ENCODE measurements around the gene NRGN.
"Not testable (repeated sequence)": the region's sequence is repeated elsewhere in the genome, so short reads cannot be mapped to it uniquely, and the experiment has no call there.

NRGN gene

DNA sequence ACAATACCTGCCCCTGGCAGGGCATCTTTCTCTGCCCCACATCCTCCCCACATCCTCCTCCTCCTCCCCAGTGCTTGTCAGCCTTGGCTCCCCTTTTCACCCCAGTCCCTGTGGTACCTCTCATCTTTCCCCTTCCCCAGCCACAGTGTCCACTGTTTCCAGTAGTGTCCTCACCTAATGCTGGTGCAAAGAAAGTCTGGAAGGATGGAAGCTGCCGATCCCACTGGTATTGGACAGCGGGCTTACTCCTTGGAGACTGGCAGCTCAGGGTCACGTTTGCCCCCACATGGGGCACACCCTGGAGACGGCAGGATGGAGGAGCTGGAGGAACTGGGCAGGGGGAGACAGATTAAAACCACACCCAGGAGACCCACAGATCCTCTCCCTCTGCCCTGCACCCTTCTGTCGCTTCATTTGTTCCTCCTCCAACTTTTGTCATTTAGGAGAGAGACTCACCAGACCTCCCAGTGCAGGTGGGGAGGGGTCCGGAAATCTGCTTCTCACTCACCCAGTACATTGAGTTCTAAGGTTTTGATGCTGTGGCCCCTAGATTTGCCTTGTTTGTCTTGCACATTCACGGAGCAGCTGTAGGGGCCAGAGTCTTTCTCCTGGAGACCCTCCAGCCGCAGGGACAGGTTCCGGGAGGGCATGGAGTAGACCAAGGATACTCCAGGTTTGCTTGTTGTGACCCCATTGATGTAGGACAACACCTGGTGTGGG lies 16.5 kb downstream of the NRGN start:
- DNase-seq (ENCODE audit: low read depth in 1 of 2, low spot score in 1 of 2) = no peak

DNA sequence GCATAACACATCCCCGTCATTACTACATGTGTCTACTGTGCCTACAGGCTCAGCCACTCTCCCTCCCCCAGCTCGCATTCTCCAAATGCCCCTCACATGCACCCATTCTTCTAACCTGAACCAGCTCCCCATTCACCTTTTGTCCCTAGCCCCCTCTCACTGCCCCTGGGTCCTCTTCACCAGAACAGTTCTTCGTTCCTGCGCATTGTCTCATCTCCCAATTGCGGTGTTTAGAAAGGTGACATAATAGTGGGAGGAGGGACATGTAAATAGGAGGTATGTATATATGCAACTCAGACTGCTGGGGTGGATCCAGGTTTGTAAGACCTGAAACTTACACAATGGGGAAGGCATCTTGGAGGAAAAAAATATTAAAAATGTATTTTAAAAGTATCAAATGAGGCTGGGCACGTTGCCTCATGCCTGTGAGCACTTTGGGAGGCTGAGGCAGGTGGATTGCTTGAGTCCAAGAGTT lies 17.0 kb downstream of the NRGN start:
- DNase-seq (ENCODE audit: low read depth in 1 of 2, low spot score in 1 of 2) = no peak

GRCh38 chr11:124757320-124757719 lies 17.6 kb downstream of the NRGN start:
- no peak for DNase-seq (ENCODE audit: low read depth in 1 of 2, low spot score in 1 of 2)

DNA sequence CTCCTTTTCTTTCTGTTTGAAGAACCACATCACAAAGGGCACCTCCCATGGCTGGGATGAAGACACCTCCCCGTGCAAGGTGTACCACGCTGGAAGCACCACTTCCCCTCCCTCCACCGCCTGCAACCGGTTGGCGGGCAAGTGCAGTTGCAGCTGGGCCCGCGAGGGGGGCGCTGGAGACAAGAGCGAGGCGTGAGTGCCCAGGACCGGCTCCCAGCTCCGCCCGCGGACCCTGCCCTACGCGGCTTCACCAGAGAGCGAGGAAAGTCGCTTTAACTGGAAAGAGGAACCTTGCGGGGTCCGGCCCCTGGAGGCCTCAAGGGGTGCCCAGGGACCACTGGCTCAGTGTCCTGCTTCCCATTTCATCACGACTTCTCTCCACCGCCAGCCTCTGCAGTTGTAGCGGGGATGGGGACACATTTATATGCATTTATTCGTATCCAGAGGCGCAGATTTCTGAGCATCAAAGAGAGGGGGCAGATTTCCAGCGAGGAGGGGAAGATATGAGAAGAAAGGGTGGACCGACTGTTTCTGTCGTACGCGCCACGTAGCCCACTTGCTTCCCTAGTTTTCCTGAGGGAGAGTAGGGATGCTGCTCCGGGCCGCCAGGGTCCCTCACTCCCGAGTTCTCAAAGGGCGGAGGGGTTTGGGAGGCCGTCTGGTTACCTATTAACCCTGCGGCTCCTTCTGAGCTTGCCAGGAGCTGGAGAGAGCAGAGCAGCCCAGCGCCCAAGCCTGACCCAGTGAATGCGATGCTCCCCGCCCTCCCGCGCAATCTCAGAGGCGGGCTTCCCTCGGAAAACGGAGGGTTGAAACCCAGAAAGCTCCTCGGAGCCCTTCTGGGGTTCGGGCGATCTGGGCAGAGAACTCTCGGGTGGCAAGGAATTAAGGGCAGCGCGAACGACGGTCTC lies 18.9 kb downstream of the NRGN start:
- peak; percentile 48 to 50 for DNase-seq (ENCODE audit: low read depth in 1 of 2, low spot score in 1 of 2)

- DNase-seq (ENCODE audit: low read depth in 1 of 2, low spot score in 1 of 2) = no peak
These were observed 19.8 kb downstream of the NRGN start for GRCh38 chr11:124759266-124760204.

- no peak for DNase-seq (ENCODE audit: low read depth in 1 of 2, low spot score in 1 of 2)
These were observed 20.5 kb downstream of the NRGN start for GRCh38 chr11:124760205-124760652.

GRCh38 chr11:124760806-124761205 lies 21.1 kb downstream of the NRGN start:
- DNase-seq (ENCODE audit: low read depth in 1 of 2, low spot score in 1 of 2) = no peak

- no peak for DNase-seq (ENCODE audit: low read depth in 1 of 2, low spot score in 1 of 2)
These were observed 21.8 kb downstream of the NRGN start for GRCh38 chr11:124761301-124762104.

DNA sequence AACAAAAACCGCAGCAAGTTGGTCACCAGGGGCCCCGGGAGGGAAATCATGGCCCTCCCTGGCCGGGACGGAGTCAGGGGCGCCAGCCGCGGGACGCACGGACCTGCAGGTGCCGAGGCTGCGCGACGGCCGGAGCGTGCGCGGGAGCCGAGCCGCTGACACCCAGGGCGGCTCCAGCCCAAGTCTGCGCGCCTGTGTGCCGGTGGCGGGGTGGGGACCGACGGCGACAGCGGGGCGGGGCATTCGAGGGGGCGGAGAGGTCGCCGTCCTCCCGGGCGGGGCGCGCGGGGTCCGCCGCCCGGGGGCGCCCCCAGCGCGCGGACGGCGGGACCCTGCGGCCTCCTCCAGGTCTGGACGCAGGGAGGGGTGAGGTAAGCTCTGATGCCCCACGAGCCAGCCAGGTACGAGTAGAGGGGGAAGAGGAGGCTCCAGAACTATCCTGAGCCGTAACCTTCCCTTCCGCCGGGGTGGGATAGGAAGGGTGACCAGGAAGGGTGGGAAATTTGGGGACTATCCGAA lies 22.4 kb downstream of the NRGN start, which contains the start of gene ESAM:
Gene ESAM, minus strand, starts transcription at position 186 of the 519 bp plus-strand sequence. Its CDS starts 136 bp downstream, at position 50.
- DNase-seq (ENCODE audit: low read depth in 1 of 2, low spot score in 1 of 2) = peak; percentile 48 to 57

GRCh38 chr11:124762624-124763155 lies 22.9 kb downstream of the NRGN start:
- no peak for DNase-seq (ENCODE audit: low read depth in 1 of 2, low spot score in 1 of 2)

DNA sequence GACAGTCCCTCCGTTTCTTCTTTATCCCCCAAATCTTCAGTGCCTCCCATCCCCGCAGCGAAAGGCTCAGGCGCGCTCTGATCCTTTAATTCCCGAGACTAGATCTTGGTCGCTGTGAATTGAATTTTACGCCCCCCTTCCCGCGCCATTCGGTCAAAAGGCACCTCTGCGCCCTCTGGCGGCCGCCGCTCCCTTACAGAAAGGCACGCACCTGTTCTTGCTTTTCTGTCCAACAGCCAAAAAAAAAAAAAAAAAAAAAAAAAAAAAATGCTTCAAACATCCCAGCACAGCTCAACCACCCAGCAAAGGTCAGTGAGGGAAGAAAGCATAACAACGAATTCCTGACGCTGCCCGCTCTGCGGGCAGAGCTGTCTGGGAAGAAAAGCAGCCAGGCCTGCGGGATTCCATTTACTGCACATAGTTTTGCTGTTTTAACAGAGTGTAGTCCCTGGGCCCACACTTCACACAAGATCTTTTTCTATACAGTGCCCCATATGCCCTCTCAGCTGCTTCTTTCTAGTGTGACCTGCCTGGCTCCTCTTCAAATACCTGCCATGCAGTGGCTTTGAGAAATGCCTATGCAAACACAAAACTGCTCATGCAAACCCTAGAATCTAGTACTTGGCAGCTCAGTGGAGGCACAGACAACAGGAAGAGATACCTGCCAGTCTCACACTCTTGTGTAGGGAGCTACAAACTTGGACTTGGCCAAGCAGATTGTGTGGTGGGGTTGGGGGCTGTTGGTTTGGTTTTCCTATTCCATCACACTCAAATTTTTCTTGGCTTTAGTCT lies 23.6 kb downstream of the NRGN start:
- DNase-seq (ENCODE audit: low read depth in 1 of 2, low spot score in 1 of 2) = peak; percentile 72 to 80

DNA sequence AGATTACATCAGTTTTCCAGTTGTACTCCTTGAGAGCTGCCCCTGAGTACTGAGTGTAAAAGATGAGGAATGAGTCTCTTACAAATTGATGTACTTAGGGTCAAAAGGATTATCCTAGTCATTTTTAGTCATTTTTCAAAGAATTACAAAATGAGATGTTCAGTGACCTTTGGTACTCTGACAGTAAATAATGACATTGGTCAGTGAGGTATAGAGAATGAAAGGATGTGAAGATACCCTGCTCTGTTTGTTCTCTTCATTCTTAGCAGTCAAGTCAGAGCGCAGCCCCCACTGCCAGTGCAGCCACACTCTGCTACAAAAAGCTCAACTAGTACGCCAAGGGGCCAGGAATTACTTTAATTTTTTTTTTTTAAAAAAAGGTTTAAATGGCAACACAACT lies 26.4 kb downstream of the NRGN start:
- DNase-seq (ENCODE audit: low read depth in 1 of 2, low spot score in 1 of 2) = no peak

DNA sequence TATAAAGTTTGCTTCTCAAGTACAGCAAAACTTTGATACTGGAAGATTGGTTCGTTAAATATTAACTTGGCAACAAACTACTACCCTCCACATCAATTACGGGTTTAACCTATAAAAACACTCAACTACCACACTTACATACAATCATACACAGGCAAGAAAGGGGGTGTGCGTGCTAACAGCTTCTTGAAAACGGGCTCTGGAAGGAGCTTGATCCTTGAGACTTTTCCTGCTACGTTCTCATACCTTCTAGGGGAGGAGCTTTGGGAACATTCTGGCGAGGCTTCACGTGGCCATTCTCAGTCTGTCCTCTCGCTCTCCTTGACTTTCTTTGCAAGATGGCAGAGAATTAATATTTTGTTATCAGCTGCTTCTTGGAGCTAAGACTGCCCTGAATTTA lies 29.2 kb downstream of the NRGN start:
- no peak for DNase-seq (ENCODE audit: low read depth in 1 of 2, low spot score in 1 of 2)

DNA sequence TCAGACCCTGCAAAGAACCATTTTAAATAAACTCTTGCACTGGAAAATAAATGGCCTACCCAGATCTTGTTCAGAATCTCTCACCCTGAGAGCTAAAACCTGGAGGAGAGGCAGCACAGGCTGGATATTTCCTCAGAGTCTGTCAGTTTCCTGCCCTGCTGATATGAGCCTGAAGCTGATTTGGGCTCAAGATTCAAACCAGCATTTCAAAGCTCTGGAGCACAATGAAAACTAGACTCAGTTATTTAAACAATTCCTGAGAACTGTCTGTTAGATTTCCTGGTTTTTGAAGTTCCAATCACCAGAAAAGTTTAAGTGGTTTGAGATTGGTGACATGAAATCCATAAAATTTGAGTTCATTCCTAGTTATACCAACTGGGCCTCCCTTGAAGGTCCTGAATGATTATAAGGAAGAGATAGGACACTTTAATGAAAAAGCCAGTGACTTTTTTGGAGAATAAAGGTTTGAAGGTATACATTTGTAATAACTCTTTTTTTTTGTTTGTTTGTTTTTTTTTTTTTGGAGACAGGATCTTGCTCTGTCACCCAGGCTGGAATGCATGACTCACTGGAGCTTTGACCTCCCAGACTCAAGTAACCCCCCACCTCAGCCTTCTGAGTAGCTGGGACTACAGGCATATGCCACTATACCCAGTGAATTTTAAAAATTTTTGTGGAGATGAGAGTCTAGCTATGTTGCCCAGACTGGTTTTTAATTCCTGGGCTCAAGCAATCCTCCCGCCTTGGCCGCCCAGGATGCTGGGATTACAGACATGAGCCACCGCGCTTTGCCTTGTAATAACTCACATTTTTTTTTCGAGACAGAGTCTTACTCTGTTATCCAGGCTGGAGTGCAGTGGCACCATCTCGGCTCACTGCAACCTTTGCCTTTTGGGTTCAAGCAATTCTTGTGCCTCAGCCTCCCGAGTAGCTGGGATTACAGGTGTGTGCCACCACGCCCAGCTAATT lies 30.3 kb downstream of the NRGN start:
- DNase-seq (ENCODE audit: low read depth in 1 of 2, low spot score in 1 of 2) = no peak

- not testable (repeated sequence) for DNase-seq (ENCODE audit: low read depth in 1 of 2, low spot score in 1 of 2)
These were observed 31.2 kb downstream of the NRGN start for GRCh38 chr11:124770959-124771358.

GRCh38 chr11:124776865-124777645 lies 37.3 kb downstream of the NRGN start:
- DNase-seq (ENCODE audit: low read depth in 1 of 2, low spot score in 1 of 2) = no peak

- DNase-seq (ENCODE audit: low read depth in 1 of 2, low spot score in 1 of 2) = no peak
These were observed 38.5 kb downstream of the NRGN start for GRCh38 chr11:124778281-124778680.

Data from activated T-helper 1 cell treated with anti-CD3 and anti-CD28 coated beads, Interleukin-2, amount 50 U/mL, for 16 hours (primary cell).